ENCODE results near the gene NBEAL2.

GRCh38 chr3:46952813-46953212 is 26.7 kb upstream of the NBEAL2 start:
- no peak for TF ChIP-seq BACH2 (CRISPR knock-in tag; IDR thresholded peaks at IDR 0.05; ENCODE audit: borderline replicate concordance)
- no peak for TF ChIP-seq ZNF70 (CRISPR knock-in tag; IDR thresholded peaks at IDR 0.05)
- TF ChIP-seq, protein P1, sequence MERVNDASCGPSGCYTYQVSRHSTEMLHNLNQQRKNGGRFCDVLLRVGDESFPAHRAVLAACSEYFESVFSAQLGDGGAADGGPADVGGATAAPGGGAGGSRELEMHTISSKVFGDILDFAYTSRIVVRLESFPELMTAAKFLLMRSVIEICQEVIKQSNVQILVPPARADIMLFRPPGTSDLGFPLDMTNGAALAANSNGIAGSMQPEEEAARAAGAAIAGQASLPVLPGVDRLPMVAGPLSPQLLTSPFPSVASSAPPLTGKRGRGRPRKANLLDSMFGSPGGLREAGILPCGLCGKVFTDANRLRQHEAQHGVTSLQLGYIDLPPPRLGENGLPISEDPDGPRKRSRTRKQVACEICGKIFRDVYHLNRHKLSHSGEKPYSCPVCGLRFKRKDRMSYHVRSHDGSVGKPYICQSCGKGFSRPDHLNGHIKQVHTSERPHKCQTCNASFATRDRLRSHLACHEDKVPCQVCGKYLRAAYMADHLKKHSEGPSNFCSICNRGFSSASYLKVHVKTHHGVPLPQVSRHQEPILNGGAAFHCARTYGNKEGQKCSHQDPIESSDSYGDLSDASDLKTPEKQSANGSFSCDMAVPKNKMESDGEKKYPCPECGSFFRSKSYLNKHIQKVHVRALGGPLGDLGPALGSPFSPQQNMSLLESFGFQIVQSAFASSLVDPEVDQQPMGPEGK (CRISPR knock-in tag; IDR thresholded peaks at IDR 0.05; ENCODE audit: borderline replicate concordance) = no peak
- no peak for TF ChIP-seq ARNTL (CRISPR knock-in tag; IDR thresholded peaks at IDR 0.05; ENCODE audit: borderline replicate concordance, low read depth)
- no peak for TF ChIP-seq ZFP30 (CRISPR knock-in tag; IDR thresholded peaks at IDR 0.05)
- no peak for TF ChIP-seq RARB (CRISPR knock-in tag; IDR thresholded peaks at IDR 0.05)
- no peak for TF ChIP-seq CSRNP3 (CRISPR knock-in tag; IDR thresholded peaks at IDR 0.05)
- TF ChIP-seq CSDC2 (CRISPR knock-in tag; IDR thresholded peaks at IDR 0.05) = no peak
